ENCODE results near the gene CEACAM16.

CEACAM16 gene

DNA sequence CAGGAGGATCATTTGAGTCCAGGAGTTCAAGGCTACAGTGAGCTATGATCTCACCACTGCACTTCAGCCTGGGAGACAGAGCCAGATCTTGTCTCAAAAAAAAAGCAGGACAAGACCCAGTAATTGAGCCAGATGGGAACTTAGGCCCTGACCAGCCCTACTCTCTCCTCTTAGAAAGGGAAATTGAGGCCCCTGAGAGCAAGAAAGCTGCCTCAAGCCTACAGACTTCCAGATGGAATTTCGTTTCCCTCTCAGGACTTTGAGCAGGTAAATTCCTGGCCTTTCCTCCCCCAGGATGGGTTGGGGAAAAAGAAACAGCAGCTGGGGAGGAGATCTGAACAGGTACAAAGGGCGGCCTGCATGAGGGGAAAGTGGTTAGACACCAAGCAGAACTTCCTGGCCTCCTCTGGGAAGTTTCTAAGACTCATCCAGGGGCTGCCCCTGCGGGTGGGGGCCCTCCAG lies 46.0 kb downstream of the CEACAM16 start:
- DNase-seq (ENCODE audit: low read depth in 2 of 3, low spot score in 2 of 3), result no peak

GRCh38 chr19:44745341-44745831 lies 46.4 kb downstream of the CEACAM16 start:
- no peak for DNase-seq (ENCODE audit: low read depth in 2 of 3, low spot score in 2 of 3)

- no peak for DNase-seq (ENCODE audit: low read depth in 2 of 3, low spot score in 2 of 3)
Observed at GRCh38 chr19:44745887-44746600, 47.1 kb downstream of the CEACAM16 start.

- no peak for DNase-seq (ENCODE audit: low read depth in 2 of 3, low spot score in 2 of 3)
Observed at GRCh38 chr19:44746616-44746945, 47.6 kb downstream of the CEACAM16 start.

DNA sequence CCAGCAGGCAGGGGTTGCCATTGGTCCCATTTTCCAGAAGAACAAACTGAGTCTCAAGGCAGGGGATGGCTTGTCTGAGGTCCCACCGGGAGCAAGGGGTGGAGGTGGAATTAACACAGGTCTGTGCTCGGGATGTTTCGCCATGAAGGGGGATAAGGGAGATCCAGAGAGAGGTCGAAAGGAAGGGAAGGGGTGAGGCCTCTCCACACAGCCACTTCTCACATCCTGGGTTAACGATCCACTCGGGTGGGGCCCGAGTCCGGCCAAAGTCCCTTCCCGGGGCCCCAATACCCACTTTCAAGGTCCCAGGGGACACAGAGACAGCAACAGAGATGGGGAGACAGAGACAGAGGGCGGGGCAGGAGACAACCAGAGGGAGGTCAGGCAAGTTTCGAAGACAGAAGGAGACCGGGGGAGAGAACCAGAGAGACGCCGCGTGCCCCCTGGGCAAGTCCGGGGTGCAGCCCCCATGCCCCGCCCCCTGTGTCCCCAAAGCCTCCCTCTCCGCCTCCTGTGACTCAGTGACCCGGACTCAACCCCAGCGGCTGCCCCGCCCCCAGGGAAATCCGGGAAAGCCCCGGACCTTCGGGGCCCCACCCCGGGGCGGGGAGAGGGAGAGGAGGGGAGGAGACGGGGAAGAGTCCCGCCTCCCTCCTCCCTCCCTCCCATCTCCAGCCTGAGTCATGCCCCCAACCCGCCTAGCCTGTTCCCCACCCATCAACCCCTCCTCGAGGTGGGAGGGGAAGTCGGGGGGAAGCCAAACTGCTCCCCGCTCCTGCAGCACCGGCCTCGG lies 48.2 kb downstream of the CEACAM16 start:
- DNase-seq (ENCODE audit: low read depth in 2 of 3, low spot score in 2 of 3), result peak; percentile 81 to 84 (median 82)

GRCh38 chr19:44747739-44748425 lies 48.9 kb downstream of the CEACAM16 start:
- peak in 1 of 3 experiments; percentile 47 for DNase-seq (ENCODE audit: low read depth in 2 of 3, low spot score in 2 of 3)

DNA sequence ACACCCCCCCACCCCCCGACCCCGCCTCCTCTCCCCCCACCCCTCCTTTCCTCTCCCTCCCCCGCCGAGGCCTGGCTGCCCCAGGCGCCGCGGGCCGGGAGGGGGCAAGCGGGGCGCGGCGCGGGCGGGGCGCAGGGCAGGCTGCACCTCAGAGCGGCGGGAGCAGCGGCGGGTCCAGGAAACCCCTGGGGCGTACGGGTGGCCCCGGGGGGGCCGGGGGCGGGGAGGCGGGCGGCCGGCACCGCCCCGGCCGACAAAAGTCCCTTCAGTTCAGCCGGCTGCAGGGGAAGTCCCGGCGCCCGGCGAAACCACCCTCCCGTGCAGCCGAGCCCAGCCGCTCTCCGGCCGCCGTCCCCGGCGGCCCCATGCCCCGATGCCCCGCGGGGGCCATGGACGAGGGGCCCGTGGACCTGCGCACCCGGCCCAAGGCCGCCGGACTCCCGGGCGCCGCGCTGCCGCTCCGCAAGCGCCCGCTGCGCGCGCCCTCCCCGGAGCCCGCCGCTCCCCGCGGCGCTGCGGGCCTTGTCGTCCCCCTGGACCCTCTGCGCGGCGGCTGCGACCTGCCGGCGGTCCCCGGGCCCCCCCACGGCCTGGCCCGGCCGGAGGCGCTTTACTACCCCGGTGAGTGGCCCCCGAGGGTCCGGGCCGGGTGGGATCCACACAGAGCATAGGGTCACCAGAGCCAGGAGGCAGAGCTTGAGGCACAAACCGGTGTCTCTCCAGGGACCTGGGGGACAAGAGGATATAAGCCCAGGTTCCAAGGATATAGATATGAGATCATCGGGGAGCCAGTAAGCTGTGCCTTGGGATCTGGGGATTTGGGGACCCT lies 49.7 kb downstream of the CEACAM16 start, which contains the start of gene BCL3:
Gene BCL3 (plus strand): TSS at position 283 of the 829 bp plus-strand sequence. CDS start 83 bp downstream, at position 366.
- DNase-seq (ENCODE audit: low read depth in 2 of 3, low spot score in 2 of 3), result peak in 1 of 3 experiments; percentile 64

DNA sequence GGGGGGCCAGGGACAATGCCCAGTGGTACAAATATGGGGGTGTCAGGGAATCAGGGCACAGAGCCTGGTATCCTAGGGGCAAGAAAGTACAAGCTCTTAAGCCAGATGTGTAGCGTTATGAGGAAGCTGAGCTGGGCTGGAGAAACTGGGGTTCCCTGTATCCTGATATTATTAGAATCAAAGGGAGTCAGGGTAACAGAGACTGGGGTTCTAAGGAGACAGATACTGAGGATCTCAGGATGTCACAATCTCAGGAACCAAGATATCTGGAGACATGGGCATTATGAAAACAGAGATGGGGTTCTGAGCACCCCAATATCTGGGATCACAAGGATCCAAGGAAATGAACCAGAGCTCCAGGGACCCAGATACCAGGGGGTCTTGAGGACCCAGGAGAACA lies 50.3 kb downstream of the CEACAM16 start:
- DNase-seq (ENCODE audit: low read depth in 2 of 3, low spot score in 2 of 3), result no peak

GRCh38 chr19:44749994-44750393 lies 51.0 kb downstream of the CEACAM16 start:
- no peak for DNase-seq (ENCODE audit: low read depth in 2 of 3, low spot score in 2 of 3)

GRCh38 chr19:44752123-44752815 lies 53.3 kb downstream of the CEACAM16 start:
- no peak for DNase-seq (ENCODE audit: low read depth in 2 of 3, low spot score in 2 of 3)

- peak; percentile 81 to 93 (median 87) for DNase-seq (ENCODE audit: low read depth in 2 of 3, low spot score in 2 of 3)
Observed at GRCh38 chr19:44752816-44753625, 54.1 kb downstream of the CEACAM16 start.

GRCh38 chr19:44753626-44753931 lies 54.6 kb downstream of the CEACAM16 start:
- DNase-seq (ENCODE audit: low read depth in 2 of 3, low spot score in 2 of 3), result no peak

DNA sequence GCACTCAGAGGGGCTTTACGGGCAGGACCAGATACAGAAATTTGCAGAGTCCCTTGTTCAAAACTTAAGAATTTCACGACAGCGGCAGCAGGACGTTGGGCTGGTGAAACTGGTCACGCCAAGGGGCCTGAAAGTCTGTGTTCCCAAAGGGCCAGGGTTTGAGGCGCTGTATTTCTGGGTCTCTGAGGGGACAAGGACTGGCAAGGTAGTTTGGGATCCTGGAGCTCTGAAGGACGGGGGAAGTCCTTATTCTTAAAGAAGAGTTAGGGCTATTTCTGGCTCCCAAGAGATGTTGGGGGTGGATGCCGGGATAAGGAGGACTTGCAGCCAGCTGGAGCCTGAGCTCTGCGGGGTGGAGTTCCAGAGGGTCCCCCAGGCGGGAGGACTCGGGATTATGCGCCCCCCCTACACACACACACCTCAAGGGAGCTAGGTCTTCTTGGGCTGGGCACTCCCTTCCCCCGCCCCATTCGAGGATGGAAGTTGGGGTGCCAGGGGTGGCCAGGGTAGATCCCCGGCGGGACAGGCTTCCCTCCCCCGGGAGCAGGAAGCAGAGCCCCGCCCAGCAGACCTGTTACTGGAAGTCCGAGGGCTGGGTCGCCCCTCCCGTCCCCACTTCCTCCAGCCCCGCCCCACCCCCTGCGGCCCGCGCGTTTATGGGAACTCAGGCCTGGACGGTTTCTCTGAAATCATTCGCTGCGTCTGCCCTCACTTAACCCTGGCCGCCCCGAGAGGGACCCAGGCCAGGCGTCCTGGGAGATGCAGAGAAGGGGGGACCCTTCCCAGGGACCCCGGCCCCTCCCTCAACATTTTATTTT lies 55.2 kb downstream of the CEACAM16 start:
- peak; percentile 57 to 71 (median 68) for DNase-seq (ENCODE audit: low read depth in 2 of 3, low spot score in 2 of 3)

GRCh38 chr19:44754750-44755080 lies 55.8 kb downstream of the CEACAM16 start:
- DNase-seq (ENCODE audit: low read depth in 2 of 3, low spot score in 2 of 3), result no peak

DNA sequence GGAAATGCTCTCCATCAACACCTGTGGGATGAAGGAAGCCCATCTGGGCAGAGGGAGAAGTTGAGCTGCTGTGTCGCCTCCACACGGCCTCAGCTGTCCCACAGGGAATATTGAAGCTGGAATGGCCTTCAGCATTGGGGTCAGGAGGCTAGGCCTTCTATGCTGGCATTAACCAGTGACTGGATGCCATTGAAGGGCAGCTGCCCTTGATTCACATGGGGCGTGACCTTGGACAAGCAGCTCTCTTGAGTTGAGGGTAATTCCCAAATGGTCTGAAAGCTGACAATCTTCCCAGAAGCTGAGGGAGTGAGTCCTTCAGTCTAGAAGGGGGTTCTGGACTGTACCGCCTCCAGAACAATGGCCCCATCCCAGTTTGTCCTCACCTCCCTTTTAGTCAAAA lies 56.3 kb downstream of the CEACAM16 start:
- DNase-seq (ENCODE audit: low read depth in 2 of 3, low spot score in 2 of 3), result no peak

- DNase-seq (ENCODE audit: low read depth in 2 of 3, low spot score in 2 of 3), result no peak
Observed at GRCh38 chr19:44756089-44756562, 57.2 kb downstream of the CEACAM16 start.

DNA sequence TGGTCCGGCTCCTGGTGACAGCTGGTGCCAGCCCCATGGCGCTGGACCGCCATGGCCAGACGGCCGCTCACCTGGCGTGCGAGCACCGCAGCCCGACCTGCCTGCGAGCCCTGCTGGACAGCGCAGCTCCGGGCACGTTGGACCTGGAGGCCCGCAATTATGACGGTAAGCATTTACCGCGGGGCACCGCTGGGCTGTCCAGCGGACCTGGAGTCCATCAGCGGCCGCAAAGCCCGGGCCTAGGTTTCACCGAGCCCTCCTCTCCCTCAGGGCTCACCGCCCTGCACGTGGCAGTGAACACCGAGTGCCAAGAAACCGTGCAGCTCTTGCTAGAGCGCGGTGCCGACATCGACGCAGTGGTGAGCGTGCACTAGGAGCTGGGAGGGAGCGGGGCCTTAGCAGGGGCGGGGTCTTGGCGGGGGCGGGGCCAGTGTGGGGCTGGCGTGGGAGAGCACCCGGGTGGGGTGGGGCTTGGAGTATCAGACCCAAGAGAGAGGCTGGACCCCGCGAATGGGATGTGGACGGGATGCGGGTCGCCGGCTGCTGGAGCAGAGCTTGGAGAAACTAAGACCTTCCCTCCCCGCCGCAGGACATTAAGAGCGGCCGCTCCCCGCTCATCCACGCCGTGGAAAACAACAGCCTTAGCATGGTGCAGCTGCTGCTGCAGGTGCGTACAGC lies 58.2 kb downstream of the CEACAM16 start:
- DNase-seq (ENCODE audit: low read depth in 2 of 3, low spot score in 2 of 3), result no peak
